Caco-2 (cell line): ENCODE results near the gene ATP8B3. TPM values are rescaled to one million over a fixed set of nuclear protein-coding genes. Genes with fewer than 3 reads are reported as not detected.

Experiments used
- BruUV-seq: library from RNA; stranded (reverse); fragments of 400-500 nt; replicated peaks from 2 replicates; lab custom pipeline; 2021; lab: Mats Ljungman, UMichigan
- CTCF ChIA-PET: fragments of 300-600 bp; sonication (Branson Sonifier 250); formaldehyde crosslinking; loops from one replicate; lab custom pipeline; 2022; ENCODE audit warnings: antibody characterized with exemption; lab: Charles Lee
- POLR2A ChIA-PET: fragments of 300-600 bp; sonication (Branson Sonifier 250); formaldehyde crosslinking; loops from one replicate; lab custom pipeline; 2022; ENCODE audit warnings: antibody characterized with exemption; lab: Charles Lee
- DNase-seq, 2 experiments: peaks; one replicate each; pipeline versions ENCODE4 v3.0.0 to v3.0.0-alpha.2; 2020 to 2022
- H3K27me3 ChIP-seq: replicated peaks from 2 replicates; pipeline ENCODE4 v1.6.0; 2011; ENCODE audit warnings: low read length; ENCODE audit not compliant: control insufficient read depth, insufficient read depth
- H3K36me3 ChIP-seq: 2 replicates; pipeline ENCODE4 v1.5.1; 2011; ENCODE audit warnings: low read length; ENCODE audit not compliant: control insufficient read depth, insufficient read depth
- H3K4me1 ChIP-seq: fragments of 250-450 bp; sonication (Bioruptor Pico); 2 replicates; pipeline ENCODE4 v1.5.1; 2020; ENCODE audit warnings: mild to moderate bottlenecking
- H3K4me3 ChIP-seq: 2 replicates; pipeline ENCODE4 v1.5.1; 2011; ENCODE audit warnings: low read depth, mild to moderate bottlenecking, control low read depth, low read length
- H3K9me3 ChIP-seq: fragments of 250-450 bp; sonication (Bioruptor Pico); 2 replicates; pipeline ENCODE4 v1.5.1; 2020; ENCODE audit warnings: mild to moderate bottlenecking, moderate library complexity
- H3K27ac Mint-ChIP-seq: one replicate; pipeline ENCODE4 v1.8.0; 2022; ENCODE audit warnings: mixed read lengths; ENCODE audit not compliant: unreplicated experiment
- H3K27me3 Mint-ChIP-seq: one replicate; pipeline ENCODE4 v1.8.0; 2022; ENCODE audit warnings: mixed read lengths; ENCODE audit not compliant: insufficient read depth, unreplicated experiment
- H3K36me3 Mint-ChIP-seq: one replicate; pipeline ENCODE4 v1.8.0; 2022; ENCODE audit warnings: mild to moderate bottlenecking, mixed read lengths; ENCODE audit not compliant: insufficient read depth, unreplicated experiment
- H3K4me1 Mint-ChIP-seq: one replicate; pipeline ENCODE4 v1.8.0; 2022; ENCODE audit warnings: low read depth, mixed read lengths; ENCODE audit not compliant: unreplicated experiment
- H3K4me3 Mint-ChIP-seq: one replicate; pipeline ENCODE4 v1.8.0; 2022; ENCODE audit warnings: mild to moderate bottlenecking, moderate library complexity, mixed read lengths; ENCODE audit not compliant: unreplicated experiment
- H3K9me3 Mint-ChIP-seq: one replicate; pipeline ENCODE4 v1.8.0; 2022; ENCODE audit warnings: mixed read lengths; ENCODE audit not compliant: unreplicated experiment
- CTCF ChIP-seq, 2 experiments: fragments of 200-600 bp in 1 of 2; IDR thresholded peaks; 1 replicate in 1 of 2; 2 replicates in 1 of 2; pipeline versions ENCODE4 v1.5.1 to v1.8.0; 2011 to 2022; ENCODE audit warnings: antibody characterized with exemption in 1 of 2, control low read depth in 1 of 2, inconsistent platforms in 1 of 2, low read depth in 1 of 2, low read length in 1 of 2, mild to moderate bottlenecking in 1 of 2, moderate library complexity in 1 of 2; ENCODE audit not compliant: insufficient read depth in 1 of 2, severe bottlenecking in 1 of 2, unreplicated experiment in 1 of 2
- intact Hi-C: fragments of 100-400 bp; cut with micrococcal nuclease; formaldehyde crosslinking; loops from one replicate; pipeline ENCODE4 v1.10.0; 2022; ENCODE audit not compliant: unreplicated experiment
- total RNA-seq: library from RNA; stranded (reverse); gene quantifications from 2 replicates; pipeline ENCODE4 v1.2.3, GENCODE V29; 2022

The ATP8B3 gene
- total RNA-seq, 1 experiment from 2014 or later, result 0.45 TPM

GRCh38 chr19:1807030-1807694, 4.9 kb downstream of the ATP8B3 start:
- Mint-ChIP-seq H3K27me3 (no peaks in the 10 kb centered on the region), H3K36me3 (peaks cover under 1% of the 10 kb centered on the region), H3K4me3 (no peak overlapping the region), H3K4me1 (no peaks in the 10 kb centered on the region), H3K9me3 (no peaks in the 10 kb centered on the region), H3K27ac (no peak overlapping the region)
- ChIA-PET CTCF (interaction anchor here (0.6 kb wide), 1 partner anchor 14 kb away, joined by 3 read pairs; no protein-coding TSS in a partner anchor), POLR2A (no interaction called here)
- no peaks in the 10 kb centered on the region; the same call in 1 of the 2 replicates for H3K27me3 ChIP-seq
- BruUV-seq, result no TSS peak
- no peak for TF ChIP-seq CTCF (IDR thresholded peaks at IDR 0.05; ENCODE audit: insufficient read depth in 1 of 2, low read depth in 1 of 2, low read length in 1 of 2, severe bottlenecking in 1 of 2, unreplicated experiment in 1 of 2)
- DNase-seq, result no peak
- intact Hi-C loops, result no loop called here
- no peak overlapping the region for H3K4me3 ChIP-seq
- H3K36me3 ChIP-seq, result no peaks in the 10 kb centered on the region
- no peaks in the 10 kb centered on the region for H3K9me3 ChIP-seq
- H3K4me1 ChIP-seq, result no peaks in the 10 kb centered on the region

- BruUV-seq, result no TSS peak
- H3K9me3 ChIP-seq, result no peaks in the 10 kb centered on the region
- no peak for TF ChIP-seq CTCF (IDR thresholded peaks at IDR 0.05; ENCODE audit: insufficient read depth in 1 of 2, low read depth in 1 of 2, low read length in 1 of 2, severe bottlenecking in 1 of 2, unreplicated experiment in 1 of 2)
- H3K4me3 ChIP-seq, result no peak overlapping the region
- intact Hi-C loops, result no loop called here
- Mint-ChIP-seq H3K4me3 (no peak overlapping the region), H3K9me3 (no peaks in the 10 kb centered on the region), H3K27ac (no peak overlapping the region), H3K4me1 (no peaks in the 10 kb centered on the region), H3K27me3 (no peaks in the 10 kb centered on the region), H3K36me3 (no peaks in the 10 kb centered on the region)
- CTCF ChIA-PET, result no interaction called here
- no peak for DNase-seq
- H3K27me3 ChIP-seq, result no peaks in the 10 kb centered on the region; the same call in 1 of the 2 replicates
- no peaks in the 10 kb centered on the region for H3K4me1 ChIP-seq
- H3K36me3 ChIP-seq, result no peaks in the 10 kb centered on the region
- POLR2A ChIA-PET, result no interaction called here
Measured at GRCh38 chr19:1806184-1807029, 5.7 kb downstream of the ATP8B3 start.

DNA sequence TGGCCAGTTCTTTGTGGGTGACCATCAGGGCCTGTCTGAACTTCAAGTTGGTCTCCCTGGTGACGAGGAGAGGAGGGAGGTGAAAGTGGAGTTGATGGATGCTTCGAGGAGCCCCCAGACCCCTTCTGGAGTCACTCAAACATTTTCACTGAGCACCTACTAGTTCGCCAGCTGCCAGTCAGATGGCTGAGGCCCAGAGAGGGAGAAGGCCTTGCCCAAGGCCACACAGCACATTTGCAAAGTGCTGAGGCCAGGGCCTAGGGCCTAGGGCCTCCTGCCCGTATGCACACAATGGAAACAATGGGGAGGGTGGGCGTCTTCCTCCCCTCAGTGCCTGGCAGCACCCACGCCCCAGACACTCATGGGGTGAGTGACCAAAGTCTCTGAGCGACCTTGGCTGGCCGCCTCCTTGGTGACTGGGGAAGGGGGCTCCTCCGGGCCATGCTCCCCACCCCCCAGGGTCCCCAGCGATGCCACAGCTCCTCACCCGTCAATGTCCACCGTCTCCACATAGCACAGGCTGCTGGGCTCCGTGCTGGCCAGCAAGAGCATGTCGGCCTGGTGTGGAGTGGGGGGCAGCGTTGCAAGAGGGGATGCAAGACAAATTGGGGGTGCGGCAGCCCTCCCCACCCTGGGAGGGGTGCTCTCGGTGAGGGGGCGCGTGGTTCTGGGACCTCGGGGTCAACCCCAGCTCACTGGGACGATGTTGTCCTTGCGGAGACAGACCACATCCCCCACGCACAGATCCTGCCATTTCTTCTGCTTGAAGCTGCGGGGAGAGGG, 6.5 kb downstream of the ATP8B3 start:
- Histone ChIP-seq H3K36me3 (no peaks in the 10 kb centered on the region), H3K27me3 (no peaks in the 10 kb centered on the region; the same call in 1 of the 2 replicates), H3K9me3 (no peaks in the 10 kb centered on the region), H3K4me1 (no peaks in the 10 kb centered on the region), H3K4me3 (no peak overlapping the region)
- Mint-ChIP-seq H3K4me1 (no peaks in the 10 kb centered on the region), H3K27ac (no peak overlapping the region), H3K4me3 (no peak overlapping the region), H3K9me3 (no peaks in the 10 kb centered on the region), H3K36me3 (no peaks in the 10 kb centered on the region), H3K27me3 (no peaks in the 10 kb centered on the region)
- no TSS peak for BruUV-seq
- ChIA-PET POLR2A (no interaction called here), CTCF (no interaction called here)
- no peak for TF ChIP-seq CTCF (IDR thresholded peaks at IDR 0.05; ENCODE audit: insufficient read depth in 1 of 2, low read depth in 1 of 2, low read length in 1 of 2, severe bottlenecking in 1 of 2, unreplicated experiment in 1 of 2)
- intact Hi-C loops, result no loop called here
- no peak for DNase-seq
